Lower leg skin (tissue), 3 donors: ENCODE results near the gene TTBK1.

Experiments used
- POLR2A ChIP-seq, 2 donors: fragments of 450-650 bp; IDR thresholded peaks; one replicate each; pipeline ENCODE4 v1.6.1; 2016 to 2017; ENCODE audit warnings: antibody characterized with exemption in 2 of 2, mild to moderate bottlenecking in 1 of 2, moderate library complexity in 1 of 2
- TF ChIP-seq, protein P1 (sequence below), 3 donors: fragments of 450-650 bp; IDR thresholded peaks; one replicate each; pipeline ENCODE4 v1.5.1; 2016; ENCODE audit warnings: antibody characterized with exemption in 3 of 3, mild to moderate bottlenecking in 3 of 3, moderate library complexity in 2 of 3

DNA sequence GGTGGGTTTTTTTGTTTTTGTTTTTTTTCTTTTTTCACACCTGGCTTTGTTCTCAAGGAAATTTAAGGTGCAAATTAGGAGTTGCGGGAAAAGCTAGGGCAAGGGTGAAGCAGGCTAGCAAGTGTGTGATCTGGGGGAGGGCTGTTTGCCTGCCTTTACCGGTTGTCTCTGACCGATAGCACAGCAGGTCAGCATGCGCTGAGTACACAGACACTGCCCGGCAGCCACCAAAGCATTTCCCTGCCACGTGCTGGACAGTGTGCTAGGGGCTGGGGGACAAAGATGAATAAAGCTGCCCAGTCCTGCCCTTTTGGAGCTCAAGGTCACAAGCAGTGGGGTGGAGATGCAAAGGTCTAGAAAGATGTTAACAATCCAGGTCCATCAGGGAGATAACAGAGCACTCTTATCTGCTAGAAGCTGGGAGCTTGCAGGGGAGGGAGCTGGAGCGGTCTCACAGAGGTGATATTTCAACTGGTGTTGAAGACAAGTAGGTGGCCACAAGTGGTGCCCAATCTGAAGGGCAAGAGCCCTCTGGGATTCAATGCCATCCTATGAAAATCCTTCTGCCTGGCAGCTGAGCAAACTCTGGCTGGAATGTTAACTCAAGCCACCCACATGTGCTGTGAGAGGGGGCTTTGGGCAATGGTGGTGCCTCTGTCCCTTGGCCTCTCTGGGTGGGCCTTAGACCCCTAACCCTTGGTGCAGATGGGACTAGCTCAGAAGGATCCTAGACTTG is 24.5 kb downstream of the TTBK1 start:
- TF ChIP-seq, protein P1, sequence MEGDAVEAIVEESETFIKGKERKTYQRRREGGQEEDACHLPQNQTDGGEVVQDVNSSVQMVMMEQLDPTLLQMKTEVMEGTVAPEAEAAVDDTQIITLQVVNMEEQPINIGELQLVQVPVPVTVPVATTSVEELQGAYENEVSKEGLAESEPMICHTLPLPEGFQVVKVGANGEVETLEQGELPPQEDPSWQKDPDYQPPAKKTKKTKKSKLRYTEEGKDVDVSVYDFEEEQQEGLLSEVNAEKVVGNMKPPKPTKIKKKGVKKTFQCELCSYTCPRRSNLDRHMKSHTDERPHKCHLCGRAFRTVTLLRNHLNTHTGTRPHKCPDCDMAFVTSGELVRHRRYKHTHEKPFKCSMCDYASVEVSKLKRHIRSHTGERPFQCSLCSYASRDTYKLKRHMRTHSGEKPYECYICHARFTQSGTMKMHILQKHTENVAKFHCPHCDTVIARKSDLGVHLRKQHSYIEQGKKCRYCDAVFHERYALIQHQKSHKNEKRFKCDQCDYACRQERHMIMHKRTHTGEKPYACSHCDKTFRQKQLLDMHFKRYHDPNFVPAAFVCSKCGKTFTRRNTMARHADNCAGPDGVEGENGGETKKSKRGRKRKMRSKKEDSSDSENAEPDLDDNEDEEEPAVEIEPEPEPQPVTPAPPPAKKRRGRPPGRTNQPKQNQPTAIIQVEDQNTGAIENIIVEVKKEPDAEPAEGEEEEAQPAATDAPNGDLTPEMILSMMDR (IDR thresholded peaks at IDR 0.05) = peak in 1 of 3 donors; percentile 95
- no peak for TF ChIP-seq POLR2A (IDR thresholded peaks at IDR 0.05)
